Prostate gland (tissue), 2 donors: ENCODE results near the gene PRKAR1B. TPM values are rescaled to one million over a fixed set of nuclear protein-coding genes. Genes with fewer than 3 reads are reported as not detected.

Source experiments
- DNase-seq: peaks from one replicate; pipeline ENCODE4 v3.0.0-alpha.2; 2019; ENCODE audit warnings: low spot score
- H3K27ac ChIP-seq, 2 donors: fragments of 200-600 bp; sonication (generic); 2 replicates each; pipeline ENCODE4 v1.5.1; 2017 to 2019
- H3K27me3 ChIP-seq: fragments of 200-600 bp; sonication (generic); replicated peaks from 2 replicates; pipeline ENCODE4 v1.5.1; 2019; ENCODE audit not compliant: insufficient read depth
- H3K36me3 ChIP-seq, 2 donors: fragments of 200-600 bp; sonication (generic); 1 replicate in 1 of 2; 2 replicates in 1 of 2; pipeline versions ENCODE4 v1.5.1 to v1.8.1; 2017 to 2019
- H3K4me1 ChIP-seq: fragments of 200-600 bp; sonication (generic); replicated peaks from 2 replicates; pipeline ENCODE4 v1.5.1; 2019
- H3K4me3 ChIP-seq, 2 donors: fragments of 200-600 bp; sonication (generic); 2 replicates each; pipeline ENCODE4 v1.5.1; 2017 to 2019
- H3K9me3 ChIP-seq: fragments of 200-600 bp; sonication (generic); 2 replicates; pipeline ENCODE4 v1.5.1; 2017
- CTCF ChIP-seq, 4 experiments: fragments of 200-600 bp in 2 of 4; fragments of 450-650 bp in 2 of 4; sonication (generic) in 2 of 4; IDR thresholded peaks; 1 replicate in 3 of 4; 2 replicates in 1 of 4; pipeline ENCODE4 v1.5.1; 2016 to 2019; ENCODE audit warnings: antibody characterized with exemption in 4 of 4, mild to moderate bottlenecking in 2 of 4, moderate library complexity in 2 of 4
- POLR2A ChIP-seq: fragments of 450-650 bp; IDR thresholded peaks from one replicate; pipeline ENCODE4 v1.6.1; 2016; ENCODE audit warnings: antibody characterized with exemption, mild to moderate bottlenecking
- POLR2AphosphoS5 ChIP-seq: sonication (generic); formaldehyde crosslinking; IDR thresholded peaks from one replicate; pipeline ENCODE4 v1.6.1; 2017; ENCODE audit warnings: antibody characterized with exemption
- WGBS: methylation state at CpG from one replicate; pipeline ENCODE4 v1.1.5; 2018; 5-methylcytosine and 5-hydroxymethylcytosine counted together
- intact Hi-C: fragments of 100-400 bp; cut with DNase I; formaldehyde crosslinking; loops from one replicate; pipeline ENCODE4 v1.14.2; 2022
- total RNA-seq, 2 donors: library from RNA; depleted of rRNA; stranded (reverse); fragments of >200 nt; gene quantifications; one replicate each; pipeline ENCODE4 v1.1.0, GENCODE V29; 2016

The PRKAR1B gene
- total RNA-seq, 2 donors from 2014 or later, result 20.2 to 44.8 TPM

DNA sequence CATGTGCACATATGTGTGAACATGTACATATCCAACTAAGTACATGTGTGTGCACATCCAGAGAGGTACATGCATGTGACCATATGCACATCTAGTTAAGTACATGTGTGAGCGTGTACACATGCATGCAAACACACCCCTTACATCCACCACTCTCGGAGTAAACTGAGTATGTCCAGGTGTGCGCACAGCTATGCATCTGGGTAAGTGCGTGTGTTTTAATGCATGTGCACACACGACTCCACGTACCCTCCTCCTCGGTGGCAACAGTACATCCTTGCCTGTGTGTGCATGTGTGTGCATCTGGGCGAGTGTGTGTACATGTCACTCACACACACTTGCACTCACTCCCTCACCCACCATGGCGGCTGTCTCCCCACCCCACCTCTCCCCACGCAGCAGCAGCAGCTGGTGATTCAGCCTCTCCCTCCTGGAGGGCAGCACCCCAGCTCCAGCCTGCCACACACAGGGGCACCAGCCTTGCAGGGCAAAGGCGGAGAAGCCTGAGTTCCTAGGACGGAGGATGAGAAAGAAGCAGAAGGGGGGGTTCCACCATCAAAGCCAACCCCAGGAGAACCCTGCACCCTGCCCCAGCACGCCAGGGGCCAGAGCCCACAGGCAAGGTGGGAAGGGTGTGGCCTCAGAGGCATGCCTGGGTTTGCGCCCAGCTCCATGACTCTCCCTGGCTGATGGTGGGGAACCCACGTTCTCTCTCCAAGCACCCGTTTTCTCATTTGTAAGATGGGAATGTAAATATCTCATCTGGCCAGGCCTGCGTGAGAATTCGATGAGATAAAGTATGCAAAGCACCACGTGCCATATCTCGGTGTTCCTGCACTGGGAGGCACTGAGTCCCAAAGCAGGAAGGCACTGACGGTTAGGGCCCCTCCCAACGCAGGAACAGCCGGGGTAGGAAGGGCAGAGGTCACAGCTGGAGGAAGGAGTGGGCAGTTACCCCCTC, 28.3 kb downstream of the PRKAR1B start:
- Histone ChIP-seq H3K4me1 (no peaks in the 10 kb centered on the region), H3K9me3 (no peaks in the 10 kb centered on the region), H3K4me3 (no peak overlapping the region), H3K36me3 (no peaks in the 10 kb centered on the region), H3K27ac (no peak overlapping the region), H3K27me3 (no peaks in the 10 kb centered on the region)
- 70% methylated on average over 23 of the region's 23 CpGs for WGBS
- intact Hi-C loops, result no loop called here
- no peak for DNase-seq
- TF ChIP-seq CTCF (IDR thresholded peaks at IDR 0.05) (no peak), POLR2A (no peak), POLR2AphosphoS5 (no peak)

GRCh38 chr7:696812-697551, 30.1 kb downstream of the PRKAR1B start:
- intact Hi-C loops, result no loop called here
- Histone ChIP-seq H3K4me3 (no peak overlapping the region), H3K9me3 (no peaks in the 10 kb centered on the region), H3K36me3 (no peaks in the 10 kb centered on the region), H3K27ac (no peak overlapping the region), H3K27me3 (no peaks in the 10 kb centered on the region), H3K4me1 (no peaks in the 10 kb centered on the region)
- 86% methylated on average over 29 of the region's 29 CpGs for WGBS
- no peak for DNase-seq
- TF ChIP-seq POLR2AphosphoS5 (no peak), CTCF (IDR thresholded peaks at IDR 0.05) (no peak), POLR2A (no peak)

DNA sequence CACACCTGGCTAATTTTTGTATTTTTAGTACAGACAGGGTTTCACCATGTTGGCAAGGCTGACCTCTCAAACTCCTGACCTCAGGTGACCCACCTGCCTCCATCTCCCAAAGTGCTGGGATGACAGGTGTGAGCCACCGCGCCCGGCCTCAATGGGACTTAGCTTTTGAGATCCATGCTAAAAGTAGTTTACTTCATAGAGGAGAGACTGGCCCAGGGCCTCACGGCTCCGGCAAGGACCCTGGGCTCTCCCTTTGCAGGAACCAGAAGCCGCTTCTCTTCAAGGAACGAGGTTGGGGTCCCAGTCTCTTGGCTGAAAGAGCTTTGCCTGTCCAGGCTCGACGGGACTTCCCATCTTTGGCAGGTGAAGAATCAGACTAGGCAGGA, 30.7 kb downstream of the PRKAR1B start:
- H3K36me3 ChIP-seq, result no peaks in the 10 kb centered on the region
- intact Hi-C loops, result no loop called here
- H3K27me3 ChIP-seq, result no peaks in the 10 kb centered on the region
- H3K4me1 ChIP-seq, result no peaks in the 10 kb centered on the region
- H3K27ac ChIP-seq, result no peak overlapping the region
- no peak overlapping the region for H3K4me3 ChIP-seq
- WGBS, result 82% methylated on average over 9 of the region's 9 CpGs
- DNase-seq, result no peak
- no peaks in the 10 kb centered on the region for H3K9me3 ChIP-seq
- TF ChIP-seq CTCF (IDR thresholded peaks at IDR 0.05) (no peak), POLR2A (no peak), POLR2AphosphoS5 (no peak)

- TF ChIP-seq CTCF (IDR thresholded peaks at IDR 0.05) (no peak), POLR2A (no peak), POLR2AphosphoS5 (no peak)
- WGBS, result 96% methylated on average over 22 of the region's 22 CpGs
- H3K27me3 ChIP-seq, result no peaks in the 10 kb centered on the region
- no peak for DNase-seq
- H3K27ac ChIP-seq, result no peak overlapping the region
- no peaks in the 10 kb centered on the region for H3K36me3 ChIP-seq
- intact Hi-C loops, result no loop called here
- H3K4me1 ChIP-seq, result no peaks in the 10 kb centered on the region
- H3K4me3 ChIP-seq, result no peak overlapping the region
- no peaks in the 10 kb centered on the region for H3K9me3 ChIP-seq
Observed at GRCh38 chr7:693280-693679, 33.8 kb downstream of the PRKAR1B start.
